ENCODE data around the gene TMEM11. TPM values are rescaled to one million over a fixed set of nuclear protein-coding genes. Genes with fewer than 3 reads are reported as not detected.

The TMEM11 gene
- total and polyA plus RNA-seq, 2 of the 8 experiments (the other 6 are each of a cell fraction or from before 2014, with no cell fraction given) = 33.3 to 90.4 TPM

GRCh38 chr17:21218831-21219380 lies 4.9 kb upstream of the TMEM11 start:
- Histone ChIP-seq H3K79me2 (ENCODE audit: control insufficient read depth in 1 of 2, insufficient read depth in 2 of 2, low read length in 2 of 2) (no peaks in the 10 kb centered on the region), H3K56ac (replicated peaks; ENCODE audit: insufficient read length, low read depth, low read length) (no peak overlapping the region), H3K14ac (ENCODE audit: insufficient read length) (no peak overlapping the region), H4K20me1 (replicated peaks in 1 of 2; ENCODE audit: control insufficient read depth in 1 of 2, insufficient read depth in 2 of 2, low read length in 2 of 2) (peaks cover 0 to 2% of the 10 kb centered on the region in 2 experiments), H2BK5ac (ENCODE audit: low read depth, low read length) (no peak overlapping the region), H3K27ac (ENCODE audit: low read depth, low read length) (no peak overlapping the region), H3K27me3 (replicated peaks in 1 of 4; ENCODE audit: control insufficient read depth in 3 of 4, extremely low read depth in 1 of 4, insufficient read depth in 3 of 4, low read length in 3 of 4) (no peaks in the 10 kb centered on the region), H4K91ac (replicated peaks; ENCODE audit: insufficient read length, low read length) (no peak overlapping the region), H2BK12ac (ENCODE audit: low read depth, low read length) (no peak overlapping the region), H2AK5ac (ENCODE audit: low read depth, low read length) (no peak overlapping the region), H2BK20ac (ENCODE audit: low read length) (no peak overlapping the region), H4K8ac (ENCODE audit: extremely low read depth, insufficient read depth, low read length) (no peak overlapping the region), H4K5ac (ENCODE audit: insufficient read length, low read depth, low read length) (no peak overlapping the region), H3K23ac (ENCODE audit: insufficient read length) (no peak overlapping the region), H3K18ac (ENCODE audit: extremely low read depth, low read length) (no peak overlapping the region), H3K9ac (replicated peaks in 1 of 4; ENCODE audit: extremely low read depth in 1 of 4, low read depth in 3 of 4, low read length in 3 of 4) (no peak overlapping the region), H2BK15ac (ENCODE audit: low read length) (no peak overlapping the region), H2AFZ (ENCODE audit: low read length) (no peak overlapping the region), H2BK120ac (replicated peaks; ENCODE audit: low read depth, low read length) (no peak overlapping the region), H3K79me1 (ENCODE audit: low read depth, low read length) (no peaks in the 10 kb centered on the region), H3K36me3 (ENCODE audit: control insufficient read depth in 2 of 4, insufficient read depth in 4 of 4, low read length in 3 of 4) (no peaks in the 10 kb centered on the region), H3K23me2 (ENCODE audit: low read depth, low read length) (peaks cover 8% of the 10 kb centered on the region), H3K4me3 (ENCODE audit: extremely low read depth in 1 of 4, insufficient read depth in 2 of 4, low read depth in 3 of 4, low read length in 4 of 4) (no peak overlapping the region), H3K4me1 (replicated peaks in 1 of 4; ENCODE audit: control insufficient read depth in 3 of 4, insufficient read depth in 4 of 4, low read length in 3 of 4) (peaks cover 0 to 8% (median 3%) of the 10 kb centered on the region in 4 experiments; a peak in 4 of 7 replicates), H3K4ac (replicated peaks; ENCODE audit: insufficient read length, low read depth, low read length) (no peak overlapping the region), H3K4me2 (ENCODE audit: insufficient read depth in 1 of 2, low read depth in 2 of 2, low read length in 2 of 2) (no peak overlapping the region), H3K9me3 (ENCODE audit: insufficient read depth in 2 of 2, low read depth in 1 of 2, low read length in 1 of 2) (no peaks in the 10 kb centered on the region; a peak in 1 of 4 replicates)
- POLR2A ChIA-PET (ENCODE audit: partially characterized antibody) = no interaction called here
- no peak for DNase-seq (ENCODE audit: low read depth in 1 of 2, low spot score in 2 of 2)
- 94% methylated on average over 3 of the region's 3 CpGs; no CpG with 5 or more reads in 1 of the 2 experiments for WGBS, 2 experiments (ENCODE audit: extremely low coverage in 1 of 2, insufficient coverage in 1 of 2, insufficient read length in 1 of 2, insufficient replicate concordance in 2 of 2, low coverage in 1 of 2, low lambda C conversion rate in 2 of 2, missing lambda C conversion rate in 1 of 2)
- no peak for FAIRE-seq
- CTCF ChIA-PET (ENCODE audit: partially characterized antibody) = interaction anchor here (1.4 kb wide), 1 partner anchor 21 kb away, joined by 4 read pairs; no protein-coding TSS in a partner anchor
- no peak for TF ChIP-seq HDAC6 (IDR thresholded peaks at IDR 0.05; ENCODE audit: low read depth, low read length)
- TF ChIP-seq EGR1 (IDR thresholded peaks at IDR 0.05; ENCODE audit: borderline replicate concordance, low read depth, low read length) = no peak
- no peak for TF ChIP-seq ATF2 (IDR thresholded peaks at IDR 0.05; ENCODE audit: low read length)
- no peak for TF ChIP-seq CBX5 (IDR thresholded peaks at IDR 0.05; ENCODE audit: low read depth, low read length)
- TF ChIP-seq CTBP2 (IDR thresholded peaks at IDR 0.05; ENCODE audit: borderline replicate concordance, insufficient read depth, insufficient read length, low read length) = no peak
- TF ChIP-seq YY1 (IDR thresholded peaks at IDR 0.05; ENCODE audit: low read depth, low read length) = no peak
- TF ChIP-seq CHD1 (IDR thresholded peaks at IDR 0.05; ENCODE audit: low read depth, low read length) = no peak
- no peak for TF ChIP-seq BACH1 (IDR thresholded peaks at IDR 0.05; ENCODE audit: low read length)
- no peak for TF ChIP-seq KDM4A (IDR thresholded peaks at IDR 0.05; ENCODE audit: low read depth, low read length, severe bottlenecking)
- TF ChIP-seq GABPA (IDR thresholded peaks at IDR 0.05; ENCODE audit: borderline replicate concordance, insufficient read depth, low read length) = no peak
- TF ChIP-seq CBX8 (IDR thresholded peaks at IDR 0.05; ENCODE audit: borderline replicate concordance, low read depth, low read length) = no peak
- TF ChIP-seq ZNF274 (IDR thresholded peaks at IDR 0.05; ENCODE audit: borderline replicate concordance, extremely low read depth, low read length) = no peak

Measured in H1 (cell line).